T-helper 1 cell (primary cell): ENCODE measurements around the gene NFASC.

Experiments
- DNase-seq, 5 donors: peaks; one replicate each; pipeline ENCODE4 v3.0.0-alpha.2; 2012 to 2020

NFASC gene

GRCh38 chr1:204891860-204892259 is 21.2 kb downstream of the NFASC start:
- no peak for DNase-seq

GRCh38 chr1:204894031-204894430 is 23.4 kb downstream of the NFASC start:
- DNase-seq, result no peak

GRCh38 chr1:204894606-204895005 is 23.9 kb downstream of the NFASC start:
- no peak for DNase-seq

- DNase-seq, result no peak
These were observed 25.4 kb downstream of the NFASC start for GRCh38 chr1:204896023-204896422.

- no peak for DNase-seq
These were observed 26.3 kb downstream of the NFASC start for GRCh38 chr1:204896787-204897469.

- DNase-seq, result no peak
These were observed 30.1 kb downstream of the NFASC start for GRCh38 chr1:204900721-204901120.

GRCh38 chr1:204902671-204903070 is 32.0 kb downstream of the NFASC start:
- DNase-seq, result no peak

GRCh38 chr1:204904228-204904810 is 33.7 kb downstream of the NFASC start:
- no peak for DNase-seq

- no peak for DNase-seq
These were observed 38.4 kb downstream of the NFASC start for GRCh38 chr1:204909109-204909508.

- no peak for DNase-seq
These were observed 45.3 kb downstream of the NFASC start for GRCh38 chr1:204915861-204916495.

- DNase-seq, result no peak
These were observed 47.1 kb downstream of the NFASC start for GRCh38 chr1:204917802-204918201.

- no peak for DNase-seq
These were observed 49.8 kb downstream of the NFASC start for GRCh38 chr1:204920511-204920910.

GRCh38 chr1:204920967-204921366 is 50.3 kb downstream of the NFASC start:
- no peak for DNase-seq

GRCh38 chr1:204921855-204922516 is 51.3 kb downstream of the NFASC start:
- DNase-seq, result no peak

- DNase-seq, result no peak
These were observed 52.5 kb downstream of the NFASC start for GRCh38 chr1:204923201-204923600.

- DNase-seq, result no peak
These were observed 53.0 kb downstream of the NFASC start for GRCh38 chr1:204923626-204924012.

- no peak for DNase-seq
These were observed 53.5 kb downstream of the NFASC start for GRCh38 chr1:204924013-204924759.

- DNase-seq, result no peak
These were observed 55.0 kb downstream of the NFASC start for GRCh38 chr1:204925701-204926100.

- no peak for DNase-seq
These were observed 57.3 kb downstream of the NFASC start for GRCh38 chr1:204927673-204928641.

- no peak for DNase-seq
These were observed 58.2 kb downstream of the NFASC start for GRCh38 chr1:204928671-204929486.
